ENCODE measurements around the gene MT1H. TPM values are rescaled to one million over a fixed set of nuclear protein-coding genes. Genes with fewer than 3 reads are reported as not detected.

The MT1H gene
- total and polyA plus RNA-seq, 9 of the 15 experiments (the other 6 are each of a cell fraction or from before 2014, with no cell fraction given): 0.13 to 0.37 TPM; not detected in 7

GRCh38 chr16:56643080-56643778 is 26.4 kb upstream of the MT1H start (continued):
- TF ChIP-seq POLR3A (IDR thresholded peaks at IDR 0.05; ENCODE audit: borderline replicate concordance, extremely low read depth, insufficient read depth, insufficient read length) (no peak), HMG20A (CRISPR knock-in tag; conservative IDR thresholded peaks at IDR 0.05) (no peak), BRCA1 (IDR thresholded peaks at IDR 0.05) (no peak), BRCA1 (CRISPR knock-in tag; IDR thresholded peaks at IDR 0.05) (no peak), PHB2 (IDR thresholded peaks at IDR 0.05; ENCODE audit: low read depth) (no peak), MAZ (CRISPR knock-in tag; conservative IDR thresholded peaks at IDR 0.05 in 1 of 2, IDR thresholded peaks at IDR 0.05 in 1 of 2) (peak; percentile 37 to 41; a peak in 2 of 4 replicates), LEF1 (IDR thresholded peaks at IDR 0.05) (no peak), HNRNPLL (IDR thresholded peaks at IDR 0.05; ENCODE audit: low read depth, low read length, poor library complexity, severe bottlenecking) (peak; percentile 43), TCF3 (CRISPR knock-in tag; IDR thresholded peaks at IDR 0.05) (0 out of 2 replicates have a peak, but pooled peaks have one; percentile 4), STAG1 (CRISPR knock-in tag; IDR thresholded peaks at IDR 0.05; ENCODE audit: borderline replicate concordance) (no peak), MLLT1 (IDR thresholded peaks at IDR 0.05) (no peak), RAD21 (CRISPR knock-in tag; conservative IDR thresholded peaks at IDR 0.05 in 1 of 2, IDR thresholded peaks at IDR 0.05 in 1 of 2) (peak; percentile 36 to 47; a peak in 3 of 4 replicates), ATF4 (CRISPR knock-in tag; IDR thresholded peaks at IDR 0.05) (no peak), MED1 (CRISPR knock-in tag; IDR thresholded peaks at IDR 0.05; ENCODE audit: borderline replicate concordance) (no peak), ZNF79 (CRISPR knock-in tag; IDR thresholded peaks at IDR 0.05; ENCODE audit: low read depth) (no peak), ZHX1 (conservative IDR thresholded peaks at IDR 0.05; ENCODE audit: low read length) (no peak), SP2 (IDR thresholded peaks at IDR 0.05; ENCODE audit: extremely low read depth, low read depth, low read length, poor library complexity, severe bottlenecking) (no peak), ZNF583 (CRISPR knock-in tag; IDR thresholded peaks at IDR 0.05) (no peak), MAX (CRISPR knock-in tag; IDR thresholded peaks at IDR 0.05) (peak; percentile 41; the same call in 1 of the 2 replicates), MYBL2 (IDR thresholded peaks at IDR 0.05; ENCODE audit: low read depth) (no peak), MYBL2 (CRISPR knock-in tag; IDR thresholded peaks at IDR 0.05; ENCODE audit: borderline replicate concordance) (no peak), ZNF507 (tag; conservative IDR thresholded peaks at IDR 0.05) (no peak)
- TF ChIP-seq, protein P1, sequence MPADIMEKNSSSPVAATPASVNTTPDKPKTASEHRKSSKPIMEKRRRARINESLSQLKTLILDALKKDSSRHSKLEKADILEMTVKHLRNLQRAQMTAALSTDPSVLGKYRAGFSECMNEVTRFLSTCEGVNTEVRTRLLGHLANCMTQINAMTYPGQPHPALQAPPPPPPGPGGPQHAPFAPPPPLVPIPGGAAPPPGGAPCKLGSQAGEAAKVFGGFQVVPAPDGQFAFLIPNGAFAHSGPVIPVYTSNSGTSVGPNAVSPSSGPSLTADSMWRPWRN (IDR thresholded peaks at IDR 0.05; ENCODE audit: low read depth): no peak

All from K562 (cell line).